ENCODE data around the gene PPP2R5C. TPM values are rescaled to one million over a fixed set of nuclear protein-coding genes. Genes with fewer than 3 reads are reported as not detected.

The PPP2R5C gene
- polyA plus RNA-seq, 1 donor from 2014 or later, result 111 TPM

GRCh38 chr14:101845496-101845895 lies 84.0 kb downstream of the PPP2R5C start:
- no peaks in the 10 kb centered on the region for H3K27me3 ChIP-seq (ENCODE audit: insufficient read depth, low read depth, low read length)
- TF ChIP-seq MXI1 (conservative IDR thresholded peaks at IDR 0.05; ENCODE audit: poor library complexity, severe bottlenecking) (no peak), POLR2AphosphoS5 (IDR thresholded peaks at IDR 0.05) (no peak), RAD21 (conservative IDR thresholded peaks at IDR 0.05) (no peak), TAF1 (IDR thresholded peaks at IDR 0.05; ENCODE audit: low read depth) (no peak), EZH2 (IDR thresholded peaks at IDR 0.05; ENCODE audit: borderline replicate concordance, insufficient read depth, low read length, poor library complexity, severe bottlenecking) (no peak), EP300 (conservative IDR thresholded peaks at IDR 0.05; ENCODE audit: poor library complexity, severe bottlenecking) (no peak), CTCF (IDR thresholded peaks at IDR 0.05; ENCODE audit: poor library complexity, severe bottlenecking) (no peak), SMC3 (conservative IDR thresholded peaks at IDR 0.05; ENCODE audit: poor library complexity) (no peak), REST (IDR thresholded peaks at IDR 0.05; ENCODE audit: borderline replicate concordance) (no peak)
- no peak overlapping the region for H3K4me3 ChIP-seq (ENCODE audit: low read length)
- no peaks in the 10 kb centered on the region for H3K9me2 ChIP-seq (ENCODE audit: insufficient read depth, low read length)
- no peaks in the 10 kb centered on the region for H4K20me1 ChIP-seq (ENCODE audit: insufficient read depth)
- no peak overlapping the region for H2AFZ ChIP-seq (ENCODE audit: low read depth, low read length)
- H3F3A ChIP-seq (ENCODE audit: insufficient read depth, low read length, poor library complexity, severe bottlenecking), result no peaks in the 10 kb centered on the region
- H3K79me2 ChIP-seq (replicated peaks; ENCODE audit: insufficient read depth, low read length), result peaks cover 31% of the 10 kb centered on the region
- no peak overlapping the region for H3K9ac ChIP-seq (ENCODE audit: low read length)
- H3K36me3 ChIP-seq (ENCODE audit: insufficient read depth, low read length), result no peaks in the 10 kb centered on the region
- H3K9me3 ChIP-seq (ENCODE audit: low read length), result no peaks in the 10 kb centered on the region
- no peak overlapping the region for H3K4me2 ChIP-seq (ENCODE audit: low read length)
- no peak overlapping the region for H3K27ac ChIP-seq (ENCODE audit: low read length)

- H3K9ac ChIP-seq (ENCODE audit: low read length), result no peak overlapping the region
- H4K20me1 ChIP-seq (ENCODE audit: insufficient read depth), result no peaks in the 10 kb centered on the region
- no peak overlapping the region for H3K4me3 ChIP-seq (ENCODE audit: low read length)
- TF ChIP-seq MXI1 (conservative IDR thresholded peaks at IDR 0.05; ENCODE audit: poor library complexity, severe bottlenecking) (no peak), RAD21 (conservative IDR thresholded peaks at IDR 0.05) (no peak), POLR2AphosphoS5 (IDR thresholded peaks at IDR 0.05) (no peak), SMC3 (conservative IDR thresholded peaks at IDR 0.05; ENCODE audit: poor library complexity) (no peak), TAF1 (IDR thresholded peaks at IDR 0.05; ENCODE audit: low read depth) (no peak), EP300 (conservative IDR thresholded peaks at IDR 0.05; ENCODE audit: poor library complexity, severe bottlenecking) (no peak), EZH2 (IDR thresholded peaks at IDR 0.05; ENCODE audit: borderline replicate concordance, insufficient read depth, low read length, poor library complexity, severe bottlenecking) (no peak), CTCF (IDR thresholded peaks at IDR 0.05; ENCODE audit: poor library complexity, severe bottlenecking) (no peak), REST (IDR thresholded peaks at IDR 0.05; ENCODE audit: borderline replicate concordance) (no peak)
- H3K4me2 ChIP-seq (ENCODE audit: low read length), result no peak overlapping the region
- no peak overlapping the region for H3K27ac ChIP-seq (ENCODE audit: low read length)
- no peaks in the 10 kb centered on the region for H3K9me3 ChIP-seq (ENCODE audit: low read length)
- no peak overlapping the region for H2AFZ ChIP-seq (ENCODE audit: low read depth, low read length)
- H3K79me2 ChIP-seq (replicated peaks; ENCODE audit: insufficient read depth, low read length), result peaks cover 31% of the 10 kb centered on the region
- H3K36me3 ChIP-seq (ENCODE audit: insufficient read depth, low read length), result no peaks in the 10 kb centered on the region
- H3K27me3 ChIP-seq (ENCODE audit: insufficient read depth, low read depth, low read length), result no peaks in the 10 kb centered on the region
- no peaks in the 10 kb centered on the region for H3F3A ChIP-seq (ENCODE audit: insufficient read depth, low read length, poor library complexity, severe bottlenecking)
- no peaks in the 10 kb centered on the region for H3K9me2 ChIP-seq (ENCODE audit: insufficient read depth, low read length)
These were observed 84.4 kb downstream of the PPP2R5C start for GRCh38 chr14:101845896-101846295.
